Inferior parietal cortex (tissue), 1 donor: ENCODE data around the gene LETM1.

ENCODE experiments used
- DNase-seq: peaks from one replicate; pipeline ENCODE4 v3.0.0-alpha.2; 2016; ENCODE audit errors: extremely low spot score

Gene LETM1

DNA sequence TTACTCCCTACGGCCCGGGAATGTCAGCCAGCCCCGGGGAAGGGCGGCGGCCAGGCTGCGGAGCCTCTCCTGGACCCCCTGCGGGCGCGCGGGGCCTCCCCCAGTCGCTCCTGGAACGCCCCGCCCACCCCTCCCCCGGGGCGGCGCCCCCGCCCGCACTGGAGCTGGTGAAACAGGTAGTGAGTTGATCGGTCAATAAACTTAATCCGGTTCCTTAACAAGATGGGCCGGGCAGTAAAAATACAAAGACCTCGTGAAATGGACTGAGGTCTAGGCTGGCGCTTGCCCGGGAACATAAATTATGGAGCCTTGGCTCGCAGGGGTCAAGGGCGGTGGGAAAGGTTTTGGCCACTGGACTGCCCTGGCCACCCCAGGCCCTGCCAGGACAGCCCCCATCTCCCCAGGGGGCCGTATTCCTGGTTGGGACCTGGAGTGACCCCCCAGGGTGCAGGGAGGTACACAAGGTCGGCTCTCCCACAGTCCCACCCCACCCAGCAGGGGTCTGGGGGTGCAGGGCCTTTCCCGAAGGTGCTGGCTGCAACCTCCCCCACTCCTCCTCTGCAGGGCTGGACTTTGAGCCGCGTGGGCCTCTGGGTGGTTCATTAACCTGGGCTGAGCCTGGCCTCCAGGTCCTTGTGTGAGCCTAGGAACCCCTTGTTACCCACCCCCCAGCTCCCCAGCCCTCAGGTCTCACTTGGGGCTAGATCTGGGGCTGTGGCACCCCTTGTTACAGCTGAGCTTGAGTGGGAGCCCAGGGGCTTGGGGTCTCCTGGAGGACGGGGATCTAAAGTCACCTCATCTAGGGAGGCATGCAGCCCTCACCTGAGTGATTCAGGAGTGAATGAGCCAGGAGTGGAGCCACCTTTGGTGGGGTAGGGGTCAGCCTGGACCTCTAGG lies 60.4 kb downstream of the LETM1 start:
- no peak for DNase-seq

DNA sequence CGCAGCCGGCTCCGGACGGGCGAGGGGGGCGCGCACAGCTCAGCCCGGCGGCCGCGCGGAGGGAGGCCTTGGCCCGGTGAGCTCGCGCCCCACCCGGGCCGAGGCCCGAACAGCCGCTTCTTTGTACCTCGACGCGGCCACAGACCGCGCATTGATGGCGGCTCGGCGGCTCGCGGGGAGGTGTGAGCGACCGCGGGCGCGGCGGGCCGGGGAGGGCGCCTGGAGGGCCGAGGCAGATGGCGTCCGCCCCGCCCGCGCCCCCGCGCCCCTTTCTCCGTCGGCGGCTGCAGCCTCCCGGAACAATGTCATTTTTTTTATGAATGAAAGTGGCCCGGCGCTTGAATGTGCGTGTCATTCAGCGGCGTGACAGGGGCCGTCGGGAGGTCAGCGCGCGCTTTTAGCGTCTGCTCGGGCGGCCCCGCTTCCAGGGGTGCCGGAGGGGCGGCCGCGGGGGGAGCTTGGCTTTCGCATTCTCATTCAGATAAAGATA lies 61.1 kb downstream of the LETM1 start:
- DNase-seq: no peak

GRCh38 chr4:1793940-1794808 lies 61.8 kb downstream of the LETM1 start:
- no peak for DNase-seq

- DNase-seq: no peak
Measured at GRCh38 chr4:1793496-1793840, 62.5 kb downstream of the LETM1 start.

DNA sequence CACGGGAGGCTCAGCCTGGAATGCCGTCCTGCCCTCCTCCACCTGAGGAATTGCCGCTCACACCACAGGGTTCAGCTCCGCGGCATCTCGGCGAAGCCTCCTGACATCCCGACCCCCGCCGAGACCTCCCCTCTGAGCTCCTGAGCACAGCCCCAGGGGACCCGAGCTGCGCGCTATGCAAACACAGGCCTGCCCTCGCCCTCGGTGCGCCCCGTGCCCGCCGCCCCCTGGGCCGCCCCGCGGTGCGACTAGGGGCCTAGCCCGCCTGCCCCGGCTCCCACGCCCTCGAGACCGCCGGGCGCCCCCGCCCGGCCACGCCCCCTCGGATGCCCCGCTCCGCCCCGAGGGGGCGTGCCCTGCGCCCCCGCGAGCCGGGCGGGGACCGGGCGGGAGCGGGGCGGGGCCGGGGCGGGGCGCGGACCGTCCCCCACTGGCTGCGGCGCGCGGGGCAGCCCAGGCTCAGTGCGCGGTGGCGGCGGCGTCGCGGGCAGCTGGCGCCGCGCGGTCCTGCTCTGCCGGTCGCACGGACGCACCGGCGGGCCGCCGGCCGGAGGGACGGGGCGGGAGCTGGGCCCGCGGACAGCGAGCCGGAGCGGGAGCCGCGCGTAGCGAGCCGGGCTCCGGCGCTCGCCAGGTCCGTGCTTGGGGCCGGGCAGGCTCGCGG lies 63.0 kb downstream of the LETM1 start, which contains the start of gene FGFR3:
FGFR3 (plus strand) TSS at position 462 of the 664 bp plus-strand sequence. CDS start 642 bp downstream, outside the sequence.
- DNase-seq: no peak

DNA sequence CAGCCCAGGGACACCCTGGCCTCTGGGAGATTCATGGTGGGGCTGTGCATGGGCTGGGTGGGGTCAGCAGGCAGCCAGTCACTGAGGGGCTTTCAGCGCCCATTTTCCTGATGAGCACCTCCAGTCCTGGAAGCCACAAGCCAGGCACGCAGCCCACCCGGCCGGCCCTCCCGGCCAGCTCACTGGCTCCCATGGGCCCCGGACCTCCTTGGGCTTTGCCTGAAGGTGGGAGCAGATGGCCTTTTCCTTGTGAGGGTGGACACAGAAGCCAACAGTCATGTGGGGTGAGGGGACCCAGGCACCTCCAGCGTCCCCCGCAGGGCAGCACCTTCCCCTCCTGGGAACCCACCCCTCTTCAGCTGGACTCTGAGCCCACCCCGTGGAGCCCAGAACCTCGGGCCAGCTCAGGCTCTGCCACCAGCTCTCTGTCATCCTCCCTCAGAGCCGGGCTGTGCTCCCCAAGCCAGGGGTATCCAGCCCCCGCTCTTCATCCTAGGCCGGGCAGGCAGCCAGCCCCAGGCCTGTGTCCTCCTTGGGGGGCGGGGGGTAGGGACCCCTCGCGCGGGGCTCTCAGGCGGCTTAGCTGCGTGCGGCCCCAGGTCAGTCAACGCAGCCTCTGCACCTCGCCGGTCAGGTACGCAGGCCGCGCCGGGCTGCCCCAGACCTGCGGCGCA lies 63.7 kb downstream of the LETM1 start:
- DNase-seq: no peak

DNA sequence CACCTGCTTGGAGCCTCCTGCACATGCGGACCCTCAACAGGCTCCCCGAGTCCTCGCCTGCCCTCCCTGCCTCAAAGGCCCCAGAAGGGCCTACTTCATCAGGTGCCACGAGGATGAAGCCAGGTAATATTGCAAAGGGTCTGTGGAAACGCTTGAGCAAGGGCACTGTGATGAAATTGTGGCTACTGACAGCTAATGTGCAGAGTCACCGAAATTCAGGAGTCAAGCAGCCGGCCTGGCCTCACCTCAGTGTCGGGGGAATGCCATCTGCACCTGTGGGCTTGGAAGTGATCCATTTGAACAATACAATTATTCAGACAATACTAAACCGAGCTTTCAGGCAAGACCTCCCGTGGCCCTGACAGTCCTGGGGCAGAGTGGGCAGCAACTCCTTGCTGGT lies 66.0 kb downstream of the LETM1 start:
- no peak for DNase-seq

- DNase-seq: no peak
Measured at GRCh38 chr4:1789552-1789951, 66.4 kb downstream of the LETM1 start.

DNA sequence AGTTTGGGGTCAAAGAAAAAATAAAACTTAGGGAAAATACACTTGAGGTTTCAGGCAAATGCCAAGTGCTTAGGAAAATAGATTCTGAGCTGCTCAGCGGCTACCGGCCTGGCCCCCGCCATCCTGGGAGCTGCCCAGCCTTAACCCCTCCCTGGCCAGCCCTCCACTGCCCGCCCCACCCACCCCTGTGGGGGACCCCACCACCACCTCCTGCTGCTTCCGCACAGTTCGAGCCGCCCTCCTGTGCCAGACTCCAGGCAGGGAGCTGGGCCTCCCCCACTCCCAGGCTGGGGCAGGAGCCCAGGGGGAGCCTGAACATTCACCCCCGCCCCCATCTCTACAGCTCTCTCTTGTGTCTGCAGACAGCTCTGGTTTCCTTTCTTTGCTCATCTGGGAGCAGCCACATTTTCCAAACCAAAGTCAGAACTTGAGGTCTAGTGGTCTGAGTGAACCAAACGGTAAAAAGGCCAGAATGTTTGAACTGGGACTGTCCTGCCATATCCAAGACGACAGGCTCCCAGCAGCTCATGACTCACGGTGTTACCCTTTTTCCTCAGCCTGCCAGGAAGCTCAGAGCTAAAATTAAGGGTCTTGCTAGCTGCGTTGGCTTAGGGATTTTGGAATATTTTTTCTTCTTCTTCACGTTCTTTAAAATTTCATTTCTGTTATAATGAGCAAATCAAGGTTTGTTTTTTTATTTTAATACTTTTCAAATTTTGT lies 67.5 kb downstream of the LETM1 start:
- no peak for DNase-seq

DNA sequence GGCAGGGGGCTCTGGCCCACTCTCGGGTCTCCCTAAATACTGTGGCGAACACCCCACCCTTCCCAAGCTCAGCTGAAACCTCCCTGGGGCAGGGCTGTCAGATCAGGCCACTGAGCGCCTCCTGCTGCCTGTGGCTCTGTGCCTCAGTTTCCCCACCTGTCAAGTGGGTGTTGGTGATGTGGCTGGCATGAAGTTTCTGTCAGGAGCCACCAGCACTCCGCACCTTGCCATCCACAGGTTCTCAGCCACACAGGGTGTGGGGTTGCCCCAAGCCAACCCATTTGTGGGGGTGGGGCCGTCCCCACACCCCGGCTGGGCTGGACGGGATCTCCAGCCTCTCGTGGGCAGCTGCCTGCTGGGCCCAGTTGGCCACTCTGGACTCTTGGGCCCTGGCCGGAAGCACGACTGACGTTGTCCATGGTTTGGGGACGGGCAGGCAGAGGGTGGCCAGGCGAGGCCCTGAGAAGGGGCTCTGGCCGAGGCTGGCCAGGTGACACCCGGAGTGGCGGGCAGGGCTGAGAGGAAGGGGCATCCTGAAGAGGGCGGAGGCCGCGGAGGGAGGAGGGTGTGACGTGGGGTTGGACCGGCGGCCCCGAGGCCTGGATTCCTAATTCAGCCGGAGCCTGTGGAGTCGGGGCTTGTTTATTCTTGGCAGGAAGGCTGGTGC lies 68.4 kb downstream of the LETM1 start:
- no peak for DNase-seq

DNA sequence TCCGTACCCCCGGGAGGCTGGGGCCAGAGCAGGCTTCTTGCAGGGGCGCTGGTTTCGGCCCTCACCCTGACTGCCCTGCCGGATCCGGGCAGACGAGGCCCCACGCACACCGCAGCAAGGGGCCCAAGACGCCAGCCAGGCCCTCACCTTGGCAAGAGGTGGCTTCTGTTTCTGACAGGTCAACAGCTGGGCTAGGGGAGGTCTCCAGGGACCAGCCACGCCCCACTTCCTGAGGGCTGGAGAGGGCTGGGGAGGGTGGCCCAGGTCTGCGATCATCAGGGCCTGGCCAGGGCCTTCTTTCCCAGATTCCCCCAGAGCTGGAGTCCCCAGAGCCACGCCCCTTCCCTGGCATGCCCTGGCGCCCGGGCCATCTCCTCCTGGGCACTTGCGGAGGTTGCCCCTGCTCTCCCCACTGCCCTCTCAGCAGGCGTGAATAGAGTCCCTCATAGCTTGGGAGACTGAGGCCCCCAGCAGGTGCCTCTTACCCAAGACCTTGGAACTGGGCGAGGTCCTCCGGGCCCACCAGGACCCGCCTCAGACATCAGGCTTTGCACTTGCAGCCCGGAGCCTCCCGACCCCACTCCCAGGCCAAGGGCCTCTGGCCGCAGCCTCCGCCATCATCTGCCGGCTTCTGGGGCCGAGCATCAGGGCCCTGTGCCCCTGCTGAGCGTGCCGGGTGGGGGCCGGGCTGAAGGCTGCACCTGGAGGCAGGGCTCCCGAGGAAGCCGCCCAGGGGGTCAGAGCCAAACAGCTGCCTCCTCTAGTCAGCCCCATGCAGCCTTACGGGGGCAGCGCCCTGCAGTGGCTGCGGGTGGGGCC lies 69.2 kb downstream of the LETM1 start:
- DNase-seq: no peak

GRCh38 chr4:1785592-1785991 lies 70.4 kb downstream of the LETM1 start:
- DNase-seq: no peak

DNA sequence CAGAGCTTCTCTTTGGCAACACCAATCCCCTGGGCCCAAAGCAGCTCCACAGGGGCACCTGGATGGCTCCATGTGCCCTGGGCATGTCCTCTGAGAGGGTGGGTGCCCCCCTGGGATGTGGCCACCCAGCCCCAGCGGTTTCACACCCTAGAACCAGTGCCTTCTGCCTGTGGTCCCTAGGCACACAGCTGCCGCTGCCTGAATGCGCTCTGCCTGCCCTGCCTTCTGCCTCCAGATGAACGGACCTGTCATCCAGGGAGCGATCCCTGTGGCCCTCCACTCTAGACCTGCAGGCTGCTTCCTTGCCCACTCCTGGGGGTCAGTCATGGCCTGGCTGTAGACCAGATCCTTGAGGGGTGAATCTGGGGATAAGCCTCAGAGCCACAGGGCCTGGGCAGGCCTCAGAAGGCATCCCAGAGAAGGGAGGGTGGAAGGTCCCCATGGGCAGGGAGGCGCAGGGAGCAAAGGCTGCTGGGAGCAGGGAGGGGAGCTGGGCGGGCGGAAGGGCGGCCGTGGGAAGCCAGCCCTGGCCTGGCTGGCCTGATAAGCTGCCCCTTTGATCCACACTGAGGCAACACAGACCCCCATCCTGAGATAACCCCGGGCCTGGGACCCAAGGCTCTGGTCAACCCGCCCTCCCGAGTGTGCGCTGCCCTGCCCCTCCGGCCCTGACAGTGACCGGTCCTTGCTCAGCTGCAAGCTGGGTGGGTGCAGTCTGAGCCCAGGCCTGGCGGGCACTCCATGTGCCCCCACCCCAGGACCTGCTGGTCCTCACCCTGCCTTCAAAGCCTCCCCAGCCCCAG lies 71.0 kb downstream of the LETM1 start:
- no peak for DNase-seq

DNA sequence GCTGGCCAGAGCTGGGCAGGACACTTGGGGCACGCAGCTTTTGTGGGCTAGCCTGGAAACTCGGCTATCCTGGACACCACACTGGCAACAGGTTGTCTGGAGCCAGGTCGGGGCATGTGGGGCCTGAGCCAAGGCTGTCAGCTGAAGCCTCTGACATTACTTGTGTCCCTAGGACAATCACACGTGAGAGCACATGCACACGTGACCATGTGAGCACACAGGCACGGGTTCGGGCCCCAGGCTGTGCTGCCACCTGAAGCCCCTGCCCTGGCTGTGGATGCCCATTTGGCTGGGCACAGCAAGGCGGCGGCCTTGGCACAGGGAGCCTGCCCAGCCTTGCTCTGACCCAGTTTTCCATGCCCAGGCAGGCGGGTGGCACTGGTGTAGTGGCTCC lies 71.6 kb downstream of the LETM1 start:
- DNase-seq: no peak

- no peak for DNase-seq
Measured at GRCh38 chr4:1783970-1784369, 72.0 kb downstream of the LETM1 start.

- no peak for DNase-seq
Measured at GRCh38 chr4:1783015-1783414, 72.9 kb downstream of the LETM1 start.

- no peak for DNase-seq
Measured at GRCh38 chr4:1780435-1780834, 75.5 kb downstream of the LETM1 start.

DNA sequence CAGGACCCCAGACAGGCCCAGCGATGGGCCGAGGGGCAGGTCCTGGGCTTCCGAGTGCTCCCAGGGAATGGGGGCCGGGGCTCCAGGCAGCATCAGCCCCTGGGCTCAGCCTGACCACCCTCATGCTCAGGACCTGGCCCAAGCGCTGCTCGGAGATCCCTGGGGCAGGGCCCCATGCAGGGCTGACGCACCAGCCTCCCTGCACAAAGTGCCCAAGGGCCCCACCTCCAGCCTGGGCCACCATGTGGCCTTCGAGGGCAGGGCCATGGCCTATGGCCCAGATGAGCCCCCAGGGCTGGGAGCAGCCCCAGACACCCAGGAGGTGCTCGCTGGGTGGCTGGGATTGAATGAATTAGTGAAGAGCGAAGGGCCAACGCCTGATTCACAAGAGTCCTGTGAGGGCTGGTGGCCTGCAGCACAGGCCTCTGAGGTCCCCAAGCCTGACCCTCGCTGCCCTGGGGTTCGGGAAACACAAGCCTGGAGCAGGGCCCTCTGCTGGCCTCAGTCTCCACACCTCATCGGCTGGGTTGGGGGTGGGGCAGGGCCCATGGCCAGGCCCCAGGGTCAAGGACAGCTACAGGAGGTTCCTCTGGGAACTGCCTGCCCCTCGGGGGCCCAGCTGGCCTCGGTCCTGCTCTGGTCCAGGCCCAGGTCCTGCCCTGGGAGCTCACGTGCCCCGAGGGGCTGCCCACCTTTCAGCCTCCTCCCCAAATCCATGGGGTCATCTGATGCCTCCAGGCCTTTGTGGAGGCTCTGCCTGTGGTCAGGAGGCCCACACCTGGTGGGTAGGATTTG lies 76.2 kb downstream of the LETM1 start:
- no peak for DNase-seq
